H1 (cell line): ENCODE measurements around the gene UMODL1. TPM values are rescaled to one million over a fixed set of nuclear protein-coding genes. Genes with fewer than 3 reads are reported as not detected.

ENCODE experiments used
- CEBPB ChIP-seq: IDR thresholded peaks from 2 replicates; pipeline ENCODE4 v1.6.1; 2012; ENCODE audit warnings: low read depth, low read length
- CHD7 ChIP-seq: fragments of 300-600 bp; sonication (generic); IDR thresholded peaks from 2 replicates; pipeline ENCODE4 v1.7.1; 2012; ENCODE audit warnings: low read length, moderate library complexity, mild to moderate bottlenecking, inconsistent platforms; ENCODE audit not compliant: insufficient replicate concordance
- RAD21 ChIP-seq, 2 experiments: IDR thresholded peaks in 1 of 2; conservative IDR thresholded peaks in 1 of 2; 2 replicates each; pipeline ENCODE4 v1.6.1; 2011; ENCODE audit warnings: low read depth in 2 of 2, low read length in 2 of 2, improper control_type of control experiment in 1 of 2, inconsistent platforms in 1 of 2, mild to moderate bottlenecking in 1 of 2, moderate library complexity in 1 of 2
- RNF2 ChIP-seq: fragments of 200-900, 300-1000 bp; sonication (generic); IDR thresholded peaks from 2 replicates; pipeline ENCODE4 v1.7.1; 2016; ENCODE audit warnings: borderline replicate concordance, low read depth, mild to moderate bottlenecking, antibody characterized with exemption, low read length; ENCODE audit not compliant: poor library complexity, severe bottlenecking; ENCODE audit errors: missing control alignments
- polyA plus RNA-seq, 7 experiments: library from polyadenylated mRNA; depleted of rRNA in 3 of 7; stranded (reverse) in 5 of 7; unstranded in 2 of 7; fragments of >200 nt in 5 of 7; fragments of 200-250 nt in 2 of 7; gene quantifications; 1 replicate in 5 of 7; 2 replicates in 1 of 7; 4 replicates in 1 of 7; pipeline versions ENCODE4 v1.2.1 to v1.2.3, GENCODE V29; 2011 to 2013; ENCODE audit warnings: missing spikeins in 2 of 7, mixed read lengths in 2 of 7
- total RNA-seq: library from RNA; stranded (reverse); fragmentation: NEBNext Ultra II Directional; extraction: Animal tissue kit (Norgen Biotek cat#: 25700); gene quantifications from 2 replicates; pipeline ENCODE4 v1.2.1, GENCODE V29; 2021

The UMODL1 gene
- total and polyA plus RNA-seq, 2 of the 8 experiments (the other 6 are each of a cell fraction or from before 2014, with no cell fraction given) = not detected

GRCh38 chr21:42098957-42099505 lies 27.9 kb downstream of the UMODL1 start (continued):
- TF ChIP-seq CHD7 (no peak), CEBPB (no peak), RNF2 (no peak), RAD21 (IDR thresholded peaks at IDR 0.05 in 1 of 2, conservative IDR thresholded peaks at IDR 0.05 in 1 of 2; ENCODE audit: low read depth in 2 of 2, low read length in 2 of 2) (no peak)
